GM18519 (cell line): Measurements from ENCODE around the gene BOLA2B.

ENCODE experiments used
- ATAC-seq: cut with Tn5 transposase; IDR thresholded peaks from one replicate; pipeline ENCODE4 v1.9.1; 2021; ENCODE audit warnings: mild to moderate bottlenecking, moderate library complexity; ENCODE audit not compliant: unreplicated experiment, low FRiP score

Gene BOLA2B

GRCh38 chr16:30145657-30146056 lies 47.8 kb downstream of the BOLA2B start:
- ATAC-seq: no peak

GRCh38 chr16:30144917-30145316 lies 48.5 kb downstream of the BOLA2B start:
- ATAC-seq: no peak

- ATAC-seq: no peak
Observed at GRCh38 chr16:30144017-30144416, 49.4 kb downstream of the BOLA2B start.

- no peak for ATAC-seq
Observed at GRCh38 chr16:30143347-30143702, 50.1 kb downstream of the BOLA2B start.
